ENCODE results near the gene IQSEC3. TPM values are rescaled to one million over a fixed set of nuclear protein-coding genes. Genes with fewer than 3 reads are reported as not detected.

The IQSEC3 gene
- total RNA-seq, 1 experiment from 2014 or later, result not detected

GRCh38 chr12:225012-225411 lies 158.4 kb downstream of the IQSEC3 start:
- no peak overlapping the region for H3K4me3 ChIP-seq
- peaks cover 39% of the 10 kb centered on the region for H3K27me3 ChIP-seq (replicated peaks)
- no peaks in the 10 kb centered on the region for H3K9me3 ChIP-seq (replicated peaks)
- H3K4me1 ChIP-seq (replicated peaks), result no peaks in the 10 kb centered on the region
- no peak overlapping the region for H3K27ac ChIP-seq
- DNase-seq (ENCODE audit: low read depth in 1 of 2, low spot score in 2 of 2), result peak in 1 of 2 experiments; percentile 33
- no peaks in the 10 kb centered on the region for H3K36me3 ChIP-seq

- DNase-seq (ENCODE audit: low read depth in 1 of 2, low spot score in 2 of 2), result peak in 1 of 2 experiments; percentile 28
- peaks cover 53% of the 10 kb centered on the region for H3K27me3 ChIP-seq (replicated peaks)
- no peak overlapping the region for H3K4me3 ChIP-seq
- no peak overlapping the region for H3K27ac ChIP-seq
- H3K9me3 ChIP-seq (replicated peaks), result no peaks in the 10 kb centered on the region
- no peaks in the 10 kb centered on the region for H3K36me3 ChIP-seq
- H3K4me1 ChIP-seq (replicated peaks), result no peaks in the 10 kb centered on the region
These were observed 159.8 kb downstream of the IQSEC3 start for GRCh38 chr12:226401-226800.

GRCh38 chr12:227286-227915 lies 160.8 kb downstream of the IQSEC3 start:
- H3K4me1 ChIP-seq (replicated peaks), result no peaks in the 10 kb centered on the region
- DNase-seq (ENCODE audit: low read depth in 1 of 2, low spot score in 2 of 2), result no peak
- peaks cover 61% of the 10 kb centered on the region for H3K27me3 ChIP-seq (replicated peaks)
- H3K9me3 ChIP-seq (replicated peaks), result no peaks in the 10 kb centered on the region
- no peak overlapping the region for H3K27ac ChIP-seq
- no peaks in the 10 kb centered on the region for H3K36me3 ChIP-seq
- H3K4me3 ChIP-seq, result no peak overlapping the region

Other genes starting within 250 kb of the IQSEC3 start
- gene SLC6A12, start 147.4 kb downstream of the IQSEC3 start, total RNA-seq (2014; rRNA removed; shearing (Covaris generic)), result not detected in 2 replicates
- not detected in 2 replicates for gene SLC6A13, start 196.1 kb downstream of the IQSEC3 start, total RNA-seq (2014; rRNA removed; shearing (Covaris generic))